ENCODE results near the gene RAB26.

- TF ChIP-seq CTCF (optimal IDR thresholded peaks at IDR 0.05 in 1 of 3, IDR thresholded peaks at IDR 0.05 in 1 of 3, conservative IDR thresholded peaks at IDR 0.05 in 1 of 3; ENCODE audit: extremely low read depth in 1 of 3, insufficient read depth in 2 of 3, low read length in 3 of 3) (no peak), EZH2 (IDR thresholded peaks at IDR 0.05; ENCODE audit: low read length) (no peak)
Observed at GRCh38 chr16:2186064-2186463, 37.6 kb downstream of the RAB26 start.
